Measurements from ENCODE around the gene STK35. TPM values are rescaled to one million over a fixed set of nuclear protein-coding genes. Genes with fewer than 3 reads are reported as not detected.
"Not testable (repeated sequence)": the region's sequence is repeated elsewhere in the genome, so short reads cannot be mapped to it uniquely, and the experiment has no call there.

STK35 gene
- total RNA-seq, 3 donors from 2014 or later: 20.2 to 23.3 (median 22.2) TPM

DNA sequence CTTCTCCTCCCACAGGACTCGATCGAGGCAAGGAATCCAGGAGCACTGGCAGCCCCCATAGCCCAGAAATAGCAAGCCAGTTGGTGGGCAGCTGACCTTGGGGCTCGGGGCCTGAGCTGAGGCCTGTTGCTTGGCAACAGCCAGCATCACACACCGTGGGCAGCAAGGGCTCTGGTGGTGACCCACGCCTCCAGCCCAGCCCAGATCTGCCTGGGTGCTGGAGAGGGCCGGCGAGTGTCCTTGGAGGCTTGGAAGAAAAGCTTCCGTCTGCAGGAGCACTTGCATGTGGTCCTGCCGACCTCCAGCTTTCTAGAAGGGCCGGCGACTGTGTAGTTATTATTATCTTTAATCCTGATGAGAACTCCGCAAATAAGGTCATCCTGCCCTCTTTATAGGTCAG is 67.3 kb downstream of the STK35 start:
- TF ChIP-seq, protein P1, sequence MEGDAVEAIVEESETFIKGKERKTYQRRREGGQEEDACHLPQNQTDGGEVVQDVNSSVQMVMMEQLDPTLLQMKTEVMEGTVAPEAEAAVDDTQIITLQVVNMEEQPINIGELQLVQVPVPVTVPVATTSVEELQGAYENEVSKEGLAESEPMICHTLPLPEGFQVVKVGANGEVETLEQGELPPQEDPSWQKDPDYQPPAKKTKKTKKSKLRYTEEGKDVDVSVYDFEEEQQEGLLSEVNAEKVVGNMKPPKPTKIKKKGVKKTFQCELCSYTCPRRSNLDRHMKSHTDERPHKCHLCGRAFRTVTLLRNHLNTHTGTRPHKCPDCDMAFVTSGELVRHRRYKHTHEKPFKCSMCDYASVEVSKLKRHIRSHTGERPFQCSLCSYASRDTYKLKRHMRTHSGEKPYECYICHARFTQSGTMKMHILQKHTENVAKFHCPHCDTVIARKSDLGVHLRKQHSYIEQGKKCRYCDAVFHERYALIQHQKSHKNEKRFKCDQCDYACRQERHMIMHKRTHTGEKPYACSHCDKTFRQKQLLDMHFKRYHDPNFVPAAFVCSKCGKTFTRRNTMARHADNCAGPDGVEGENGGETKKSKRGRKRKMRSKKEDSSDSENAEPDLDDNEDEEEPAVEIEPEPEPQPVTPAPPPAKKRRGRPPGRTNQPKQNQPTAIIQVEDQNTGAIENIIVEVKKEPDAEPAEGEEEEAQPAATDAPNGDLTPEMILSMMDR (IDR thresholded peaks at IDR 0.05): no peak
- no peaks in the 10 kb centered on the region for H3K36me3 ChIP-seq (ENCODE audit: low read depth)
- intact Hi-C loops (cut with DNase I, micrococcal nuclease): no loop called here
- ATAC-seq: no peak
- H3K4me1 ChIP-seq (ENCODE audit: low read depth): no peaks in the 10 kb centered on the region
- no peak for DNase-seq
- no peaks in the 10 kb centered on the region for H3K9me3 ChIP-seq
- H3K4me3 ChIP-seq: no peak overlapping the region

DNA sequence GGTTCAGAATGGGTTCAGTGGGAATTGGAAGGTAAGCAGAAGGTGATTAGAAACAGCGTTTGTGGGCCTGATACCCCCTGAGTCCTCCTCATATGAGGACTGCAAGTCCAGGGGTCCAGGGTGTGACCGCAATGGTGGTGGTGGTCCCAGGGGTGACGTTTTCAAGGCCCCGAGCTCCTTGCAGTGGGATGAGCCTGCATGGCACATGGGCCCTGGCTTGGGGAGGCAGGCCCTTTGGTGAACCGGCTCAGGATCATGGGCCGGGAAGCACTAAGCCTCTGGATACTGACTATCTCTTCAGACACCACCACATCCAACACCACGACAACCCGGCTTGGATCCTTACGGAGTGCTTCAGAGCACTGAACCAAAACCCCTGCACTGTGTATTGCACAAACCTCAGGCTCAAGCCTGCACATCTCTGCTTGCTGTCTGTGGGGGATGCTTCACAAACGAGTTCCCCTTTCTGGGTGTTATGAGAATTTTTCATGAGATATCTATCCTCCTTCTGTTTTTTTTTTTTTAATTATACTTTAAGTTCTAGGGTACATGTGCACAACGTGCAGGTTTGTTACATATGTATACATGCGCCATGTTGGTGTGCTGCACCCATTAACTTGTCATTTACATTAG is 67.9 kb downstream of the STK35 start:
- H3K4me3 ChIP-seq: no peak overlapping the region
- TF ChIP-seq, protein P1 (IDR thresholded peaks at IDR 0.05): no peak
- H3K4me1 ChIP-seq (ENCODE audit: low read depth): no peaks in the 10 kb centered on the region
- ATAC-seq (no peak), DNase-seq (no peak)
- intact Hi-C loops (cut with DNase I, micrococcal nuclease): loop anchor here (5.0 kb wide), 2 partner anchors 162 to 202 kb away; no protein-coding TSS in a partner anchor
- no peaks in the 10 kb centered on the region for H3K36me3 ChIP-seq (ENCODE audit: low read depth)
- no peaks in the 10 kb centered on the region for H3K9me3 ChIP-seq

DNA sequence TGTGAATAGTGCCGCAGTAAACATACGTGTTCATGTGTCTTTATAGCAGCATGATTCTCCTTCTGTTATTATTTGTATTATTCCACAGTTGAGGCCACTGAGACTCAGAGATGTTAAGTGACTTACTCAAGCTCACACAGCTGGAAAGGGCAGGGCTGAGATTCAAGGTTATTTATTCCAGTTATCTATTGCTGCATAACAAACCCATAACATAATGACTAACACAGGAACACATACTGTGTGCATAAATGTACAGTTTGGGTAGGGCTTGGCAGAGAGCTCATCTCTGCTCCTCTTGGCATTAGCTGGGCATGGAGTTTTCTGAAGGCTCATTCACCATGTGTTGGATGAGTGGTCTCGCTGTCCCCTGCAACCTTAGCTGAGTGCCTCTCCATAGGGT is 68.8 kb downstream of the STK35 start:
- Histone ChIP-seq H3K36me3 (ENCODE audit: low read depth) (no peaks in the 10 kb centered on the region), H3K9me3 (no peaks in the 10 kb centered on the region), H3K4me1 (ENCODE audit: low read depth) (no peaks in the 10 kb centered on the region), H3K4me3 (no peak overlapping the region)
- ATAC-seq: no peak
- intact Hi-C loops (cut with DNase I, micrococcal nuclease): loop anchor here (5.0 kb wide), 2 partner anchors 163 to 203 kb away; no protein-coding TSS in a partner anchor
- TF ChIP-seq, protein P1 (IDR thresholded peaks at IDR 0.05): no peak
- DNase-seq: no peak

DNA sequence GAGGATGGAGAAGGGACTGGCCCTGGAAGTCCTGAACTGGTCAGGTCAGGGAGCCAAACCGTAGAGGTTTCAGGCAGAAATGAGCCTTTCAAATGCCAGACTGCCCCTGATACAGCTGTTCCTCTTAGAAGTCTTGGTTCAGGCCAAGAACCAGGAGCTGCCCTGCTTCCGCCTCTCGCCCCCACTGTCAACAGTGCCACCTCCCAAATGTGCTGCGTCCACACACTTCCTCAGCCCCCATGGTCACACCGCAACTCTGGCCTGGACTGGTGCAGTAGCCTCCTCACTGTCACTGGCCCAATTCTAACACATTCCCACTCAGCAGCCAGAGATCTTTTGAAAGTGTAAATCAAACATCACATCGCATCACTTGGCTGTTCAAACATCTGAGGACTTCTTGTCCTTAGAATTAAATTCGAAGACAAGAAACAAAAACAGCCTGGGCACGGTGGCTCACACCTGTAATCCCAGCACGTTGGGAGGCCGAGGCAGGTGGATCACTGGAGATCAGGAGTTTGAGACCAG is 69.7 kb downstream of the STK35 start:
- Histone ChIP-seq H3K4me1 (ENCODE audit: low read depth) (no peaks in the 10 kb centered on the region), H3K4me3 (no peak overlapping the region), H3K36me3 (ENCODE audit: low read depth) (no peaks in the 10 kb centered on the region), H3K9me3 (no peaks in the 10 kb centered on the region)
- TF ChIP-seq, protein P1 (IDR thresholded peaks at IDR 0.05): no peak
- intact Hi-C loops (cut with DNase I, micrococcal nuclease): loop anchor here (5.0 kb wide), 2 partner anchors 164 to 204 kb away; no protein-coding TSS in a partner anchor
- no peak for DNase-seq
- no peak for ATAC-seq

DNA sequence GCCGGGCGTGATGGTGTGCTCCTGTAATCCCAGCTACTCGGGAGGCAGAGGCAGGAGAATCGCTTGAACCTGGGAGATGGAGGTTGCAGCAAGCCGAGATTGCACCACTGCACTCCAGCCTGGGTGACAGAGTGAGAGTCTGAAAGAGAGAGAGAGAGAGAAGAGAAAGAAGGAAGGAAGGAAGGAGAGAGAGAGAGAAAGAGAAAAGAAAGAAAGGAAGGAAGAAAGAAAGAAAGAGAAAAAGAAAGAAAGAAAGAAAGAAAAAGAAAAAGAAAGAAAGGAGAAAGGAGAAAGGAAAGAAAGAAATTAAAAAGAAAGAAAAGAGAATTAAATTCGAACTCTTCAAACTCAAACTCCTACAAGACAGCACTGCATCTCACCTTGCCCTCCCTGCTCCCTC is 70.2 kb downstream of the STK35 start:
- DNase-seq; H3K4me1 ChIP-seq (ENCODE audit: low read depth); H3K36me3 ChIP-seq (ENCODE audit: low read depth); H3K9me3 ChIP-seq; H3K4me3 ChIP-seq; ATAC-seq: not testable (repeated sequence)
- intact Hi-C loops (cut with DNase I, micrococcal nuclease): loop anchor here (5.0 kb wide), 2 partner anchors 165 to 205 kb away; no protein-coding TSS in a partner anchor

Data from mucosa of descending colon (tissue), 3 donors.